Heart left ventricle (tissue), 16 donors: ENCODE data around the gene DEUP1. TPM values are rescaled to one million over a fixed set of nuclear protein-coding genes. Genes with fewer than 3 reads are reported as not detected.
"Not testable (repeated sequence)": the region's sequence is repeated elsewhere in the genome, so short reads cannot be mapped to it uniquely, and the experiment has no call there.

Experiments used
- ATAC-seq, 4 donors: fragments of 200-7000 bp; cut with Tn5 transposase; one replicate each; pipeline ENCODE4 v1.9.1; 2020 to 2022; ENCODE audit warnings: moderate library complexity in 4 of 4, mild to moderate bottlenecking in 3 of 4, moderate number of reproducible peaks in 1 of 4
- DNase-seq, 5 donors: peaks; one replicate each; pipeline ENCODE4 v3.0.0-alpha.2; 2020
- H3K27ac ChIP-seq, 12 donors: fragments of 200-600 bp; sonication (generic) in 4 of 12; one replicate each; pipeline versions ENCODE4 v1.5.0 to v1.8.0; 2016 to 2022; ENCODE audit warnings: mild to moderate bottlenecking in 2 of 12
- H3K27me3 ChIP-seq, 9 donors: fragments of 200-600 bp; sonication (generic) in 2 of 9; one replicate each; pipeline versions ENCODE4 v1.5.1 to v1.8.0; 2016 to 2022; ENCODE audit warnings: mild to moderate bottlenecking in 3 of 9
- H3K36me3 ChIP-seq, 9 donors: fragments of 200-600 bp; sonication (generic) in 2 of 9; one replicate each; pipeline versions ENCODE4 v1.5.0 to v1.8.0; 2018 to 2022; ENCODE audit warnings: mild to moderate bottlenecking in 2 of 9
- H3K4me1 ChIP-seq, 12 donors: fragments of 200-600 bp; sonication (generic) in 4 of 12; one replicate each; pipeline versions ENCODE4 v1.5.0 to v1.8.0; 2016 to 2022; ENCODE audit warnings: mild to moderate bottlenecking in 3 of 12
- H3K4me3 ChIP-seq, 12 donors: fragments of 200-600 bp; sonication (generic) in 4 of 12; one replicate each; pipeline versions ENCODE4 v1.5.0 to v1.8.0; 2017 to 2022; ENCODE audit warnings: mild to moderate bottlenecking in 9 of 12, moderate library complexity in 4 of 12
- H3K9me3 ChIP-seq, 12 donors: fragments of 200-600 bp; sonication (generic) in 4 of 12; one replicate each; pipeline versions ENCODE4 v1.5.0 to v1.8.0; 2016 to 2022; ENCODE audit warnings: mild to moderate bottlenecking in 1 of 12
- CTCF ChIP-seq, 12 donors: fragments of 200-600 bp; sonication (generic) in 4 of 12; IDR thresholded peaks; one replicate each; pipeline versions ENCODE4 v1.5.0 to v1.8.0; 2018 to 2022; ENCODE audit warnings: antibody characterized with exemption in 12 of 12, mild to moderate bottlenecking in 5 of 12
- POLR2A ChIP-seq, 2 donors: fragments of 450-650 bp; IDR thresholded peaks; one replicate each; pipeline ENCODE4 v1.6.1; 2017; ENCODE audit warnings: antibody characterized with exemption in 2 of 2, mild to moderate bottlenecking in 2 of 2, moderate library complexity in 2 of 2
- WGBS, 4 donors: extraction: QIAGEN DNeasy Blood & Tissue Kit in 2 of 4; methylation state at CpG; one replicate each; pipeline versions ENCODE4 v1.1.5 to v1.1.7; 2013 to 2018; 5-methylcytosine and 5-hydroxymethylcytosine counted together
- intact Hi-C, 10 donors: fragments of 100-400 bp; cut with DNase I; formaldehyde crosslinking; loops; one replicate each; pipeline versions ENCODE4 v1.11.1 to v1.14.2; 2022
- polyA plus RNA-seq, 2 donors: library from polyadenylated mRNA; stranded (reverse); fragments of 200-250 nt; gene quantifications; one replicate each; pipeline ENCODE4 v1.2.3, GENCODE V29; 2013
- total RNA-seq, 9 donors: library from RNA; depleted of rRNA in 2 of 9; stranded (reverse); fragments of >200 nt in 2 of 9; fragmentation: NEBNext Ultra II Directional in 3 of 9; extraction: Animal tissue kit (Norgen Biotek cat#: 25700) in 3 of 9; gene quantifications; one replicate each; pipeline versions ENCODE4 v1.1.0 to v1.2.4, GENCODE V29; 2016 to 2023
- donor health status: ischemic (EF 13 %, LVEDD 7.1; RV severe dilation, severe dysfunction).
- donor health status: healthy with polysubstance abuse.
- donor health status: DM: no; HTN: yes; CAD: no.
- donor health status: DM: no; HTN: no; CAD: no.
- donor health status: ischemic (EF 25% LVEDD 6.9; RV normal size, moderate dysfunction).
- donor health status: ischemic (EF 25% LVEDD 5.7; RV mildly dilated, moderate dysfunction).
- donor health status: healthy.
- donor health status: DM: yes; HTN: yes; CAD: no.
- donor health status: ischemic (EF 35%, LVEDD 5.7; RV mildly dilated, moderate dysfunction).
- donor health status: nonischemic (EF 11% LVEDD 7.7; RV severe dilation, severe dysfunction).
- donor health status: DM: yes; HTN: yes; CAD: no.
- donor health status: PGD.
- donor health status: ischemic (EF 29% LVEDD 5.4; RV normal size, mild dysfunction).
- donor health status: nonischemic (EF 23%, LVEDD 6.1; RV moderate dilation, normal function).

DEUP1 gene
- total and polyA plus RNA-seq, 11 donors = not detected

GRCh38 chr11:93295921-93296575 is 34.5 kb upstream of the DEUP1 start:
- H3K9me3 ChIP-seq = no peaks in the 10 kb centered on the region
- H3K4me3 ChIP-seq = no peak overlapping the region
- TF ChIP-seq CTCF (IDR thresholded peaks at IDR 0.05) (no peak), POLR2A (IDR thresholded peaks at IDR 0.05) (no peak)
- no peaks in the 10 kb centered on the region for H3K4me1 ChIP-seq
- H3K36me3 ChIP-seq = no peaks in the 10 kb centered on the region
- DNase-seq (no peak), ATAC-seq (no peak)
- H3K27me3 ChIP-seq = no peaks in the 10 kb centered on the region
- no peak overlapping the region for H3K27ac ChIP-seq
- intact Hi-C loops = no loop called here
- WGBS, 4 donors = 74 to 81% (median 78%) methylated on average over 4 of the region's 4 CpGs

GRCh38 chr11:93303689-93304088 is 26.9 kb upstream of the DEUP1 start:
- Histone ChIP-seq H3K4me1 (no peaks in the 10 kb centered on the region), H3K27me3 (no peaks in the 10 kb centered on the region), H3K4me3 (no peak overlapping the region), H3K9me3 (peaks cover 0 to 7% (median 0%) of the 10 kb centered on the region in 12 donors), H3K27ac (no peak overlapping the region), H3K36me3 (no peaks in the 10 kb centered on the region)
- no peak for TF ChIP-seq POLR2A (IDR thresholded peaks at IDR 0.05)
- no peak for TF ChIP-seq CTCF (IDR thresholded peaks at IDR 0.05)
- ATAC-seq (no peak), DNase-seq (peak in 1 of 5 donors; percentile 29)
- intact Hi-C loops = no loop called here
- 82 to 94% (median 88%) methylated on average over 2 to 3 of the region's 3 CpGs for WGBS, 4 donors

GRCh38 chr11:93314399-93314798 is 16.1 kb upstream of the DEUP1 start:
- H3K4me1 ChIP-seq, H3K27ac ChIP-seq, DNase-seq, intact Hi-C loops, ATAC-seq, H3K36me3 ChIP-seq, H3K27me3 ChIP-seq, H3K4me3 ChIP-seq: not testable (repeated sequence)
- peaks cover 0 to 32% (median 15%) of the 10 kb centered on the region in 12 donors for H3K9me3 ChIP-seq
- 90 to 97% (median 92%) methylated on average over 1 of the region's 1 CpG for WGBS, 4 donors

- no peaks in the 10 kb centered on the region for H3K27me3 ChIP-seq
- DNase-seq (no peak), ATAC-seq (no peak)
- H3K9me3 ChIP-seq = peaks cover 0 to 26% (median 10%) of the 10 kb centered on the region in 12 donors
- 45 to 85% (median 59%) methylated on average over 2 of the region's 2 CpGs for WGBS, 4 donors
- H3K27ac ChIP-seq = no peak overlapping the region
- H3K4me3 ChIP-seq = no peak overlapping the region
- H3K4me1 ChIP-seq = no peaks in the 10 kb centered on the region
- H3K36me3 ChIP-seq = no peaks in the 10 kb centered on the region
- TF ChIP-seq POLR2A (IDR thresholded peaks at IDR 0.05) = no peak
- no peak for TF ChIP-seq CTCF (IDR thresholded peaks at IDR 0.05)
- intact Hi-C loops = no loop called here
Measured at GRCh38 chr11:93319224-93319839, 11.2 kb upstream of the DEUP1 start.
